DOHH2 (cell line): ENCODE results near the gene TNP1.

Experiments
- CTCF ChIP-seq: fragments of 200-600 bp; sonication (generic); IDR thresholded peaks from one replicate; pipeline ENCODE4 v1.5.1; 2014; ENCODE audit warnings: antibody characterized with exemption, mild to moderate bottlenecking, low read depth, low read length; ENCODE audit not compliant: poor library complexity, severe bottlenecking
- EZH2phosphoT487 ChIP-seq: fragments of 200-600 bp; sonication (generic); IDR thresholded peaks from 2 replicates; pipeline ENCODE4 v1.6.1; 2017; ENCODE audit warnings: borderline replicate concordance, mild to moderate bottlenecking, antibody characterized with exemption, low read length, moderate library complexity, mixed read lengths

DNA sequence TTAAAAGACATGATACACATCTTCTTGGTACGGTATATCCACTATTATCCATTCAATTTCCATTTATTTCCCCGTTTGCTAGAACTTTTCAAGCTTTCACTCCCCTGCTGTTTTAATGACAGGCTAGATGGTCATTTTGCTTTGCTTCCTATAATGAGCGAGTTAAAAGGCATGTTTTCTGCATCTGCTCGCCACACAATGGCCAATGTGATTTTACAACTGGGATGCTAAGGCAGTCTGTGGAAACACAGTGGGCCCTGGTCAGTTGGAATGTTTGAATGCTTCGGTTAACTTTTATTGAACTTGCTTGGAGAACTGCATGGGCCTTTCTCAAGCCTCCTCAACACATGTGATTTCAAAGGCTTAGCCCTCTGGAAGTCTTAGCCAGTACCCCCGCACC lies 48.4 kb upstream of the TNP1 start:
- TF ChIP-seq CTCF = no peak
- TF ChIP-seq EZH2phosphoT487 = no peak
